Stimulated activated CD4-positive, alpha-beta T cell treated with anti-CD3 and anti-CD28 coated beads, Interleukin-12 subunit alpha, Interleukin-12 subunit beta, amount 100 ng/mL, for 4 hours (primary cell): ENCODE measurements around the gene IL1A.

Experiments
- DNase-seq: peaks from one replicate; pipeline ENCODE4 v3.0.0-alpha.2; 2020

The IL1A gene

DNA sequence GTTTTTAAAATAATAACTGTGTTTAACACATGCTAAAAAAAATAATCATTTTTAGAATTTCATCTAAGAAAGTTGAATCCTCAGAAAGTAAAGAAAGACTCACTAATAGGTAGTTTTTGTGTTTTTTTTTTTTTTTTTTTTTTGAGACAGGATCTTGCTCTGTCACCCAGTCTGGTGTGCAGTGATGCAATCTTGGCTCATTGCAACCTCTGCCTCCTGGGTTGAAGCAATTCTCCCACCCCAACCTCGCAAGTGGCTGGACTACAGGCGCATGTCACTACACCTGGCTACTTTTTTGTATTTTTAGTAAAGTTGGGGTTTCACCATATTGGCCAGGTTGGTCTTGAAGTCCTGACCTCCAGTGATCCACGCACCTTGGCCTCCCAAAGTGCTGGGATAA, 27.0 kb downstream of the IL1A start:
- DNase-seq, result no peak

DNA sequence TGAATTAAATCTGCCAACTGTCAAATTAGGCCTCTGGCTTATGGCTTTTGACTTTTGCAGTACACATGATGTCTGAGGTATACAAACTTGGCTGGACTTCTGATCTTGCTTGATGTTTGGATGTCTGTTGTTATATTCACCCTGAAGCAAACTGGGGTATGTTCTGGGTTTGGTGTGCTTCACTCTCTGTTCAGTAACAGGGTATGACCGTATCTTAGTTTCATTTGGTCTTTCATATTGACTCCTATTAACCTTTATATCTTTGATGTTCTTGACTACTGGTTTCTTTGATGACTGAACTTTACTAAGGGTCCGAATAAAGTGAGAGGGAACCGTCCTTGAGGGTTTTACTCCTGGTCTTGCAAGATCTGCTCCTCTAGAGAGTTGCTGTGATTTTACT, 28.1 kb downstream of the IL1A start:
- DNase-seq, result no peak

DNA sequence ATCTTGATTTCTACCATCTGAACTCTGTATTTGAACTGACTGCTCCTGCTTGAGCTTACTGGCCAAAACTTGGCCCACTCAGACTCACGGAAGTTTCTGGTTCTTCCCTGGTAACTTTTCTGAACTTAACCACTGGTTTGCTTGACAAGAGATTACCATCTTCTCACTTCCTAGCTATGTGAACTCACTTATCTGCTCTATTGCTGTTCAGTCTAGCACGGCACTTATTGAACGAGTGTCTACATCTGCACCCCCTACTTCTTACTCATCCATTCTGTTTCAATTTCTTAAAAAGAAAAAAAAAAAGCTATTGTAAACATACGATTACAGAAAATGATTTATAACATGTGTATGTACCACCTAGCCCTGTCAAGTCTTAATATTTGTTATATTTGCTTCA, 28.8 kb downstream of the IL1A start:
- DNase-seq, result no peak

DNA sequence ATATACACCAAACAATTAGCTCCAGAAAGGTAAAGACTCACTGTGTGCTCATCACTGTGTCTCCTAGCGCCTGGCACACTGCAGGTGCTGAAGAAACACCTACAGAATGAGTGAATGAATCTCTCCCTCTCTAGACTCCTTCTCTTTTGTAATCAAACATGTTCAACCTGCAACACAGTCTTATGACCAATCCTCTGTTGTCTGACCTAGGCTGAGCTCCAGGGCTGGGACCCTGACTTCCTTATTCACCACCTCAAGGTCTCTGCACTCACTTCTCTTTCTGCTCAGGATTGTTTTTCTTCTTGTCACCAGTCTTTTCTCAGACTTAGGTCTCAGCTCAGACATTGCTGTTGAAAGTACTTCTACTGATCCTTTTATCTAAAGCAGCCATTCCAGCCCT, 29.7 kb downstream of the IL1A start:
- no peak for DNase-seq

DNA sequence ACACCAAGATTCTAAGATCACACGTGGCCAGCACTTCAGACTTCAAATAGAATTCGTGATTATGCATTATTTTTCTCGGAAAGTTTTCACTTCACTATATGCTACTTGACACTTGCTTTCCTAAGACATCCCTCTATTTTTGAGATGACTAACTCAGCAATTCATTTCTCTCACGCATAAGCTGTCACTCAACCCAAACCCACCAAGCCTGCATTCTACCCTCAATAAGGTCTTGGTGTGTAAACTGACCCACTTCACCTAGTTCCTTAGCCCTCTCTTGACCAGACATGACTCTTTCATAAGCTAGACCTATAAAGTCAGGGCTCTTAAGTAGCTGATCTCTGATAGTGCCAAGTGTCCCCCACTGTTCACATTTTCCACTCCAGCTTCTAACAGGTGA, 31.6 kb downstream of the IL1A start:
- DNase-seq, result no peak

DNA sequence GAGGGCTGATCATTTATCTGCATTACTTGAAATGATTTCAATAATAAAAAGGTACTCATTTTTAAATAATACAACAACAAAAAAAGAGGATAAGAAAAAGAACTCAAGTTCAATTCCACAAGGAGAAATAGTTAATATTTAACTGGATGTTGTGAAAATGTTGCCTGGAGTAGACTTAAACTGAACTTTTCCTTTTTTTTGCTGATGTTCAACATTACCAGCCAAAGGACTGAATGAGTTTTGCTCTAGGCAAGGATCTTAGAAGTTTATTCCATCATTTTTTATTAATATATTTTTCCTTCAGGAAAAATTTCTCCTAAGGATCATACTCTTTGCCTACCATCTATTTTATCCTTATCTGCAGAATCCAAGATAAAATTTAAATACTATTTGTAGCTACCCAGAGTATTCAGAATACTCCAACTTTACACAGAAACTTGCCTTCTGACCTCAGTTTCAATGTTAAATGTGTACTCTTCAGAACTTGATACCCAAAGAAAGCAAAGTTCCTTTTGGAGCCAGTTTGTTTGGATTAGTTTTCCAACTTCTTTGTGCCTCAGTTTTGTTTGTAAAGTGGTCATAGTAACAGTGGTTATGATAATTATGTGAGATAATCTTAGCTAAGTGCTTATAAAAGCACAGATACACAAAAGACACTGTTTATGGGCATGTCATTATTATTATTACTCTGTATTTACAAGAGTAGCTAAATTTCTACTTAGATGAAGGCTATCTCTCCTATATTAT, 32.7 kb downstream of the IL1A start:
- no peak for DNase-seq

DNA sequence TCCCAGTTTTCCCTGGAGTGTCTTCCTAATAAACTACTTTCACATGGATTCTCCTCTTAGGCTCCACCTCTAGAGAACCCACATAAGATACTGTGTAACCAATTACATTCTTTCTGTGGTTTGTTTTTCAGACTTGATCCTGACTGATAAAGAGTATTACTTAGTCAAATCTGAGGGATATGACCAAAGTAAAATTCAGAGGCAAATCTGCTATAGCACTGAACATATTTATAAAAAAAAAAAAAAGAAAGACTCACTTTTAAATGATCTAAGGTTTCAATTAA, 33.8 kb downstream of the IL1A start:
- DNase-seq, result no peak

DNA sequence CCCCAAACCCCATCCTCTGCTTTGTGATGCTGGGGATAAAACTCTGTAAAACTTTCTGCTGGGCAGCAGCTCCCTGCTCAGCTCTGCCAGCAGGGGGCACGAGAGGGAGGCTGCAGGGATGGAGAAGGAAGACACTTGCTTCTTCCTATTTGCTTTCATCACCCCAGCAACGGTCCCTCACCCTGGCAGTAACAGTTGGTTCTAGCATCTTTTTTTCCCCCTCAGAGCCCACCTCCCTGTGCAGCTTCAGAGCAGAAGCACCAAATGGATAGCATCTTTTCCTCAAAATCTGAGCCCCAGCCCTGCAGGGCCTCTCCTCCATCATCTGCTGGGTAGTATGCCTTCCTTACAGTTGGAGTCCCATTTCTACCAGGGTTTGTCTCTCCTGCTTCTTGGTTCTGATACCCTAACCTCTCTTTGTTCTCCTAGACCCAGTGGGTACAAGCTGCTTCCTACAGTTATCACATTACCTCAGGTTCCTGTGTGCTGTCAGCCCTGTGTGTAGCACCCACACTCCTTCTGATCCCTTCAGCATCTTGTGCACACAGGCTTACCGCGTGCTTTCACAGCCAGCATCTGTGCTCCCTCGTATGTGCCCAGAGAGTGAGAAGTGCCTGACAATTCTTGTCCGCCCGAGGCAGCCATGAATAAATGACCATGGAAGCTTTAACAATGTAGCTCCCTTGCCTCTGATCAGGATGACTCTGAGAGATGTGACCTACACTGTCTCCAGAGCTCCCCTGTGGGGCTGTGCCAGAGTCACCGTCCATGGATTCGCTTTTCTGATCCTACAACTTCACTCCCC, 34.3 kb downstream of the IL1A start:
- peak; percentile 85 for DNase-seq

DNA sequence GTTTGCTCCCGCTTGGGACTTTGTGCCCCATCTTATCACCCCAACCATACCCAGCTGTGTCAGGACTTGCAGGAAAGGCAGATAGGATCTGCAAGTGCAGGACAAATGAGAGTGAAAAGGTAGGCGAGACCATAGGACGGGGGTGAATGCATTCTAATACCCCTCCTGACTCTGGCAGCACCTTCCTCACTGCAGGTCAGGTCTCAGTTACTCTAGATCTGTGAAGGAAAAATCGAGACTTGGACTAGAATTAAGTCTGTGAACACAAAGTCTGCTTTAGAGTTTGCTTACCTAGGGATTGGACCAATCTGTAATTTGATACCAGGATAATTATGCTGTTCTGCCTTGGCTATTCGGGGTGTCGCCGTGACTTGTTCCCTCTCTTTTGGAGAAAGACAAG, 43.8 kb downstream of the IL1A start:
- no peak for DNase-seq

DNA sequence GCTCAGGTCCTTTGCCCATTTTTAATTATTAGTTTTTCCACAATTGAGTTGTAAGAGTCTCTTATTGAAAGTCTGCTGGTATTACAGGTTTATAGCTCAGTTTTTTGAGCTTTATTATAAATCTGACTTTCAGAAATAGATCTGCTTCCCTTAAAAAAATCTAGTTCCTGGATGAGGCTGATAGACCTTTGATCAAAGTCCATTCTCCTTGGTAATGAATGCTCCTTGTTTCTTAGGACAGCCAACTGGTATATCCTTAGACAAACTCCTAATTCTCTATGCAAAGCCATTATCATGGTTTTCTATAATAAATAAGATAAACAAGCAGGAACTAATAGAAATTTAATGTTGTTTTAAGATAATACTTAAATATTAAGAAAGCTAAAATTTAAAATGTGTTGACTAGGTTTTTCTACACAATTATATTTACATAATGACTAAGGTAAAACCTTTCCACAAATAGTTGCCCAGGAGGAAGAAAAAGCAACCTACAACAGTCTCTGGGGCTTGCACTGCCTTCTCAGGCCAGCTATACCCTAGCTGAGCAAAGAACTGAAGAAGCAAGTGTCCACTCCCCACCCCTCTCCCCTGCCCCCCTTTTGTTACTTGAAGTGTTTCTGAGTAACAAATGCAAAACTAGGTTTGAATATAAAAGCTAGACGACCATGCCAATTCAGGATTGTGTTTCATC, 46.6 kb downstream of the IL1A start:
- no peak for DNase-seq

DNA sequence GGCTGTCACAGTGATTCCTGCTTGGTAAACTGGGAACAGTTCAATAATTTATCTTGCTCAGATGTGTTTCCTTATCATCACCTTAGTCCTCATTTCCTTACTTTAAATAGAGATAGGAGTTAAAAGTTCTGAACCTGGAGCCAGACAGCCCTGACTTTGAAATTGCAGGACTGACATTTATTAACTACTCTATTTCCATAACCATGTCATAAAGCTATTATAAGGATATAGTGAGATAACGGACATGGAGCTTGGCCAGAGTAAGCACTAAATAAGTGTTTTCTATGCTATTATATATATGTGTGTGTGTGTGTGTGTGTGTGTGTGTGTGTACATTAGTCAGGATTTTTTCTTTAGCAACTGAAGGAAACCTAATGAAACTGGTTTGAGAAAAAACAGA, 50.4 kb downstream of the IL1A start:
- no peak for DNase-seq

DNA sequence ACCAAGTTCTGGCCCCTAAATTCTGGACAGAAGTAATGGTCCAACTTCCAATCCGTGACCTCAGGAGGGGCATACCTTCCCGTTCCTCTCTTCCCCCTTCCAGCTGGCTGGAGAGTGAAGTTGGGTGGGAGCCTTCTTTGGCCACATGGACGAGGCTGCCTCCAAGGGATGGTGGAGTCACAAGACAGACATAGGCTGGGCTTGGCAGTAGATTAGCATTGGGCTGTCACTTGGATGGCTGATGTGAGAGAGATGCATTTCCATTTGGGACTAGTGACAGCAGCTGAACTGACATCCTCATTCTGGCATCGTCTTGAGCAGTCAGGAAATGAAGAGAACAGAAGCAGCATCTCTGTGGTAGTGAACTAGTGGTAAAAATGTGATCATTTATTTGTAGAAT, 50.8 kb downstream of the IL1A start:
- DNase-seq, result no peak

DNA sequence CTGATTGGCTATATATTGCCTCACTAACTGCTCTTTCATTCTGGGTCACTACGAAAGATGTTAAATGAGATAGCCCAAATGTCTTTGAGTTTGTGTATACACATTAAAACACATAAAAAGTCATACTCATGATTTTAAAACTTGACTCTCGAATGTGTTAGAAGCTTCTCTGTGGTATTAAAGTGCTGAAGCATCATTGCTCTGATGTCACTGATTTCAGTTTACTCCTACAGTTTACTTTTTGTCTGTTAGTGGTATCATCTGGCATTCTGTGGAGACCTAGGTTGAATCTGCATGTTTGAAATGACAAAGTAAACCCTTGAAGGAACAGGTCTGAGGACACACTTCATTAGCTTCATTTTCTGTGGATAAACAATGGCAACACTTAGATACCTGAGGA, 52.8 kb downstream of the IL1A start:
- no peak for DNase-seq

DNA sequence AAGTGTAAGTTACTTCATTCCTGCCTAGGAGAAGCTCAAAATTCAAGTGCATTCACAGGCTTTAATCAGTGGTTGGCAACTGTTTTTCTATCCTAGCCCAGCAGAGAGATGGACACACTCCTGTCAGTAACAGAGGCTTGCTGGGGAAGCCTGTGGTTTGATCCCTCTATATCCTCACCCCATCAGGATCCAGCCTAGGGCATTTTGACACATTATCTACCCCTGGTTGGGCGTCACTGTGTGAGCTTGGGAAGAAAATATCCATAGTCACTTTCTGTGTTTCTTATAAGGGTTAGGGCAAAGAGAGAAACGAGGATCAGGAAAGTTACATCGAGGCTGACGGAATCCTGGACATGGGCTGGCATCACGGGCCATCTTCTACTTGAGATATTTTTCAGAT, 53.5 kb downstream of the IL1A start:
- DNase-seq, result no peak

DNA sequence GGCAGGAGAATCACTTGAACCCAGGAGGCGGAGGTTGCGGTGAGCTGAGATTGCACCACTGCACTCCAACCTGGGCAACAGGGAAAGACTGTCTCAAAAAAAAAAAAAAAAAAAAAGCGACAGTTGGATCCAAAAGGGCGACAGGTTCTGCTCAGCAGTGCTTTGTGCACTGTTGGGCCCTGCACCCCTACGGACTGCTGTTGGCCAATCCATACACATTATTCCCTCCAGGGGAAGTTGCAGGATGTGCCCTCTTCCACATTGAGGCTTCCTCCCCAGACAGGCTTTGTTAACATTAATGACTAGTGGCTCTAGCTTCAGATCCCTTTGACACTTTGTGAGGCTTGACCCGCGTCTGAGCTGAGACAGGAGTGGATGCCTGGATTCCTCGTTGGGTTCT, 54.1 kb downstream of the IL1A start:
- DNase-seq, result no peak

DNA sequence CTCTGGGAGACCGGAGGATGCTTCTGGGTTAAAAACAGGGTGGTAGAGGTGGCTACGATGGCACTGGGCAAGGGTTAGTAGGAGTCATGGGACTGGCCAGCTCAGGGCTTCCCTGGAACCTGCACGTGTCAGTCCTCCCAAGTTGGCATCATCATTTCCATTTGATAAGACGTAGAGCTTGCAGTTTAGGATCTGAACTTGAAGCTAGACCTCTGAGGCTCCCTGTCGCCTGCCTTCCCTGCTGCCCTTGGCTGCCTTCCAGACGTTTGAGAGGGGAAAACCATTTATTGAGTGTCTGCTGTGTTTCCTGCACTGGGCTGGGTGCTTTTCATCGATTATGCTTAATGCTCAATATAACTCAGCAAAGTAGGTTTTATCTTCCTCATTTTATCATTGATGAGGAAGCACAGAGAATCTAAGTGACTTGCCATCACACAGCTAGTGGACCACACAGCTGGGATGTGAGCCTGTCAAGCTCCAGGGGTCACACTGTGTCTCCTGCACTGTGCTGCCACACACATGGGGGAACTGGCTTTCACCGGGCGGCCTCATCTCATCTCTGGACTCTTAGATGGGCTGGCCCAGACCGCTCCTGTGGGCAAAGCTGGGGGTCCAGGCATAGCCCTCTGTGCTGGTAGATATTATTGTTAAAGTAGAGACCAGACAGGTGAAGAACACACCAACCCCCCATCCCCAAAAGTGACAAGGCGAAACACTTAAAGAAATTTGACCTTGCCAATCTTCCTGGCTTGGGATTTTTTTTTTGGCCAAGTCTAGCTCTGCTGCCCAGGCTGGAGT, 55.7 kb downstream of the IL1A start:
- no peak for DNase-seq

DNA sequence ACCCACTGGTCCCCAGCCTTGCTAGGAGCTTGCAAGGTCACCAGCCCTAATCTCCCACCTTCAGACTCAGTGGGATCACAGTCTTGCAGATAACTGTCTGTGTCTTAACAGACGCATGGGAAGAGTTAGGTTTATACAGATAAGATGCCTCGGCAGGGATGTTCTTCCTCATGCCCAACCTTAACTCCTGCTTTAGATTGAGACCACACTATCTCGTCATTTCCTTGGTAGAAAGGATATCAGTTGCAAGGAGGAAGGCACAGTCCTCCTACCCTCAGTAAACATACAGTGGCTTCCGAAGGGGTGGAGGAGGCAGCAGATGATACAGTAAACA, 56.3 kb downstream of the IL1A start:
- DNase-seq, result no peak

DNA sequence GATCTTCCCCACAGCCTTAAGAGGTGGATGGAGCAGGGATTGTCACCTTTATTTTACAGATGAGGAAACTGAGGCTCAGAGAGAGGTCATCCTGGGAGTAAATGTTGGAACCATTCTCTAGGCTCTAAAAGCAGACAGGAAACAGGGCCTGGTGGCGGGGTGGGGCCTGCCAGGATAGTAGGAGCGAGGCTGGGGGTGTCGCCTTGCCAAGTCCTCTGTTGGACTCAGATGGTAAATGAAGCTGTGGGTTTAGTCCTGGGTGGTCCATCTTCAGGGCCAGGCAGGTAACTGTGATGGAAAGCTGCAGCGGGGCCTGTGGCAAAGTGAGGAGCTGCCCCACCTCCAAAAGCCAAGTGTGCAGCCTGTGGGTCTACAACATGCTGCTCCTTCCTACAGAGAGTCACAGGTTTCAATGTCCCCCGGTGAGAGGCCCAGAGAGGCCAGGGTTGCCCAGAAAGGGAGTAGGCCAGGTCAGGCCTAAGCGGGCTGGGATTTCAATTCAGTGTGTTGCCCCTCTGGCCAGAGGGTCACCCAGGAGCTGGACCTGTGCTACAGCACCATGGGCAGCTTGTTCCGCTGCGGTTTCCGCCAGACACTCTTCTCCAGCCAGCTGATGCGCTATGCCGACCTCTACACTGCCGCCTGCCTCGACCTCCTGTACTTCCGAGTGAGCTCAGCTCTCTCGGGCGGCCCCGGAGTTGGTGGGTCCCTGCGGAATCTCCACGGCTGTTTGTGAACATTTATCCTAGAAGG, 56.8 kb downstream of the IL1A start:
- no peak for DNase-seq

DNA sequence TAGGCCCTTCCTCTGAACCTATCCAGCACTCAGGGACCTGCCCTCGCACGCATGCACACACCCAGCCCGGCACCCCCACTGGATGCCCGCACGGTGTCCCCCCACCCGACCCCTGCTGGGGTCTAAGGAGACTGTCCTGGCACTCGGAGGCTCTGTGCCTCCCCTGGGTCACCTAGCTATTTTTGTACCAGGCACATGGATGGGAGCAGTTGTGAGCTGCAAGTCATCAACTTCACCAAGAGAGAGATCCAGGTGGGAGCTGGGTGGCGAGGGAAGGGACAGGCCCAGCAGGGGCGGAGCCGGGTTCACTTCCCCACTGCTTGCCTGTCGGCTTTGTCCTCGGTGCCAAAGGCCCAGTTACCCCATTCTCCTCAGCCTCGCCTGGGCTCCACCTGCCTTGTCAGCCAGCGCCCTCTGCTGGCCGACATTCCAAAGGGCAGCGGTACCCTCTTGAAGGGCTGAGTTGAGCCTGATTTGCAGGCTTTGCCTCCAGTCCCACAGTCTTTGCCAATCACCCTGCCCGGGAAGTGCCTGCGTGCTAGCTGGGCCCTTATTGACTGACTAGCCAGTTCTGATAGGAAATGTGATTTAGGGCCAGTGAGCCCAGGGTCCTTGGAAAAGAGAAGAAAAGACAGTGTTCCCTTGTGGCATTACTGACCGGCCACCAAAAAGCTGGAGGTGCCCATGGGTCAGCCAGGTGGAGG, 57.7 kb downstream of the IL1A start:
- DNase-seq, result peak; percentile 87

DNA sequence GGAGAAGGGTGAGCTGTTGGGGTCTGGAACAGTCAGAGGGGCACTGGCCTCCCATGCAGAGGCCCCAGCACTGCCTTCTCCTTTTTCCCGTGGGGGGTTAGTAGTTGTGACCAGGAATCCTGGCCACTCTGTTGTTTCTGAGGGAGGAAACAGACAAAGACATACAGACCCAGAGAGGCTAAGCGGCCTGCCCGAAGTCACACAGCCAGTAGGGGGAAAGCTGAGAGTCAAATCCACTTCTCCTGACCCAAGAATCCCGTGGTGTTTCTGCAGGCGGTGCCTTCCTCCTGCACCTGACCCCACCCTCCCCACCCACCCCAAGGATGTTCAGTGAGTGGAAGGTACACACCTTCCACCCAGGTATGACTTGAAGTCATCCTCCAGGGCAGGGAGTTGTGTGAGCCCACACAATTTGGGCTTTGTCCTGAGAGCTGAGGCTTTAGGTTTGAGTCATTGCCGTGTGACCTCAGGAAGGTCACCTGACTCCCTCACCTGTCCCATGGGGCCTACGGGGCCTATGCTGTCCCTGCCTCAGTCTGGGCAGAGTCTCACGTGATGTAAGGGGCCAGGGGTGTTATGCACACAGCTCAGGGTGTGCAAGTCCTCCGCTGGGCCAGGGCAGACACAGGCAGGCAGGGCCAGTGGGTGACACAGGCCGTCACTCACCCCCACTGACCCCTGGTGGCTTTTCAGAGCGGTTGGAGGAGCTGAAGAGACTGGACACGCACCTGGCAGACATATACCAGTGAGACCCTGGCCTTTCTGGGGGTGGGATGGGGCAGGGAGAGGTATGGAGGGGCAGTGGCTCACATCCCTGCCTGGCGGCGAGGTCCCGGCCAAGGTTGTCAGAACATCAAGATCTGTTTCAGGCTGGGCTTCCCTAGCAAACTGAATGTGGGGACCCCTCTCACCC, 58.5 kb downstream of the IL1A start:
- DNase-seq, result no peak
